Nucleus accumbens (tissue), 56 donors: Measurements from ENCODE around the gene C1orf174.

Experiments
- DNase-seq, 56 donors: peaks; one replicate each; lab custom pipeline; 2025; lab: John Stamatoyannopoulos, UW

Gene C1orf174

DNA sequence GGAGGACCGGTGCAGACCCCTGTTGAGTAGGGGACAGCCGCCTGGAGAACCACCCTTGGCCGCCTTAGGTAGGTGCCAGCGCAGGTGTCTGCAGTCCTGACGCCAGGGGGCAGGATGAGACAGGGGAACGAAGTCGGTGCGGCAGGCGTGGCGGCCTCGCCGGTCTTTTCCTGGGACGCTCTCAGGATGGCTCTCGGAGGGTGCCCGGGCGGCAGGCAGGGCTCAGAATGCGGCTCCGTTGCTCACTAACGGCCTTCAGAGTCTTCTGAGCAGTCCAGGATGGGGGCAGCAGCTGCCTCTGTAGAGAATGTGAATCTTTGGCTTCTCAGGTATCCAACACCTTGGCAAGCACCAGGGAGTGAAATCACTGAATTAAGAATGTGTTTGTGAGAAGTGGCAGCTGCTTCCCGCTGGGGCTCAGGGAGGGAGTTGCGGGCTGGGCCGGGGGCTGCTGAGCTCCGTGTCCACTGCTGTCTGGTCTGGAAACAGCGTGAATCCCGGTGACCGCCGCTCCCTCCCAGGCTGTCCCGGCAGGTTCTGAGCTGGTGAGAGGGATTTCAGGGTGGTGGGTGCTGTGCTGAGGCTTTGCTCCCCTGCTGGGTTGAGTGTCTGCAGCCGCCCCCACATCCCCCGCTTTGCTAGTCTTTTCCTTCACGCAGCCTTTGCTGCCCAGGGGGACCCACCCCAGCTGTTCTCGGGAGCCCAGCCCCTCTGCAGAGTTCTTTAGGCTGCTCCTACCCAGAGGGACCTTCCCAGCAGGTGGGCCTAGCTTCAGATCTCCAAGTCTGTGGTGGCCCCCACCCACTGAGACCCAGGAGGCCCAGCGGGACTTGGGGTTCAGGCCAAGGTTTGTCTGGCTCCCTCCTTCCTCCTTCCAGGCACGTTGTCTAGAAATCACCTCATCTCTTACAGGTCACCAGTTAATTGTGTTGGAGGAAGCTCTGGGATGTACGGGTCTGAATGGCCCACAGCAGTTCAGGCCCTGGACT, 11.1 kb upstream of the C1orf174 start:
- peak in 35 of 56 donors; percentile 8 to 77 (median 30) for DNase-seq

DNA sequence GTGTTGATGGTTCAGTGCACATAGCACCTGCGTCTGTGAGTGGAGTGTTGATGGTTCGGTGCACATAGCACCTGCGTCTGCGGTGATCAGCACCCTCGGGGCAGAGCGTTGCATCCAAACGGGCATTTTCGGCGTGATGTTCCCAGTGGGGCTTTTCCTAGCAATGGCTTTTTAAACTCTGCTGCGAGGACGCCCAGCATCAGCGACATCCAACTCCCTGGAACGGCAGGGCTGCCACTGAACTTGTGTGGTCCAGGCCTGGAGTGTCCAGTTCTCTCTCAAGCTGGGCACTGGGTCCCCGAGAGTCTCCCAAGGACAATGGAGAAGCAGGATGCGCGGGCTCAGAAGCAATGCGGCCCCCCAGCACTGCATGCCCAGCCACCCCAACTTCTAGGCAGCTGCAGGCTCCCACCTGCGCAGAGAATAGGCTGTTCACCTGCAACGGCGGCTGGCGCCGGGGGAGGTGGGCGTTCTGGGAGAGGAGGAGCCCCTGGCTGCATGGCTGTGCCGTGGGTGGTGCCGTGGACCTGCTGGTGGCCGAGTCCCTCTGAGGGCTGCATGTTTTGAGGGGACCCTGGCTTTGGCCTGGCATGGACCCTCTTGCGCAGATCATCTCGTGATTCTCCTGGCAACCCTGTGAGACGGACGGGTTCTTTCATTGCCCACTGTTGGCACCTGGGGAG, 10.1 kb upstream of the C1orf174 start:
- no peak for DNase-seq

DNA sequence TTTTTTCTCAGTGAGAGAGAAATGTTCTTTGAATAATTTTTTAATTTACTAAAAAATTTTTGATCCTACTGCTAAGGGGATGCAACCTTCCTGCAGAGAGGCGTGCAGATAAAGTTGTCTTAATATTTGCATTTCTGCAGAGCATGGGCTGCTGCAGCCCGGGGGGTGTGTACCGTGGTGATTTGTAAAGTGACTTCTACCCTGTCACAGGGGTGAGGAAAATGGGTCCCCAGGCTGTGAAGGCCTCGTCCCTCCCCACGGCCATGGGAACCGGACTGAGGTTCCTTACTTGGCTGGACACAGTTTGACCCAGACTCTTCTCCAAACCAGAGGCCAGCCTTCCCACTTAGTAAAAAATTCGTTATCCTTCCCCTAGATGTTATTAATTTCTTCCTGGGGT, 9.5 kb upstream of the C1orf174 start:
- no peak for DNase-seq

DNA sequence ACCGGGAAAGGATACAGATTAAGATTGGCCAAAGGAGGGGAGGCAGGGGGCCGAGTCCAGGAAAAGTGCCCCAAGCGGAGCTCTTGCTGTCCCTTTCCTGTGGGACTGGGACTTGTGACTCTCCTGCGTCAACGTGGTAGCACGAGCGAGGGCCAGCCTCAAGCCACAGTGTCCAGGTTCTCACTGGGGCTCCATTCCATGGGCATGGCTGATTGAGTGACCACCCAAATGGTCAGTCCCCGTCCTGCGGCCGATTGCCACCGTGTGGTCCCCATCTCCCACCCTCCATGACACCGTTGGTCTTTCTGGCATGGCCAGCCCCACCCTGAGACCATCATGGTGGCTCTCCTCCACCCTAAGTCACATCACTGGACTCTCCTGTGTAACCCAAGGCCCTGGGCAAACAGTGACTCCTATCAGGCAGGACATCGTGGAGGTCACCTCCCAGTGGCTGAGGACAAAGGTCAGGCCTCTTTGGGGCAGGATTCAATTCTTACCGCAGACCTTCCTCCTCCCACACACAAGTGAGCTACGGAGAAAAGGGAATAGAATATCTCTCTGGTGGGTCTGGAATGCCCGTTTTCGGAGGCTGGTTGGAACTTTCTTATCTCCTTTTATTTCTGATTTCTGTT, 8.9 kb upstream of the C1orf174 start:
- no peak for DNase-seq

DNA sequence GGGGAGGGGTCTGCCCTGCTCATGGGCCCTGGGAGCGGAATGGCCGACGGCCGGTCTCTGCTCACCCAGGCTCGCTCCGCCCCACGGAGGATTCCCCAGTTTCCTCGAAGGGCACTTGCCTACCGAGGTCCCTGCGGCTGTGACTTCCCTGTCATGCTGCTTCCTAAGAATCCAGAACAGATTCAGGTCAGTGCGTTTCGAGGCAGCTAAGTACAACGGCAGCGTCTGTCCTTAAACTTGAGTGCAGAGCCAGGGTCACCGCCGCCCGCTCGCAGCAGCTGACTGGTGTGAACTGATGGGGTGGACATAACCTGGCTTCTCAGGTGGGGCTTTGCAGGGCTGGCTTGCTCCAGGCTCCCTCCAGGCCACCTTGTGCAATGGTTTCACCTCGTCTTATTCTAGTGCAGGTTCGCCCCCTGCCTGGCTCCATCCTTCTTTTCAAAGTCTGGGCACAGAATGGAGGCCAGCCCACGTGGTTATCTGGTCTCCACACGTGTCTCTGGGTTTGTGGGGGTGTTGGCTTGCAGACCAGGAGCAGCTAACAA, 7.6 kb upstream of the C1orf174 start:
- no peak for DNase-seq

DNA sequence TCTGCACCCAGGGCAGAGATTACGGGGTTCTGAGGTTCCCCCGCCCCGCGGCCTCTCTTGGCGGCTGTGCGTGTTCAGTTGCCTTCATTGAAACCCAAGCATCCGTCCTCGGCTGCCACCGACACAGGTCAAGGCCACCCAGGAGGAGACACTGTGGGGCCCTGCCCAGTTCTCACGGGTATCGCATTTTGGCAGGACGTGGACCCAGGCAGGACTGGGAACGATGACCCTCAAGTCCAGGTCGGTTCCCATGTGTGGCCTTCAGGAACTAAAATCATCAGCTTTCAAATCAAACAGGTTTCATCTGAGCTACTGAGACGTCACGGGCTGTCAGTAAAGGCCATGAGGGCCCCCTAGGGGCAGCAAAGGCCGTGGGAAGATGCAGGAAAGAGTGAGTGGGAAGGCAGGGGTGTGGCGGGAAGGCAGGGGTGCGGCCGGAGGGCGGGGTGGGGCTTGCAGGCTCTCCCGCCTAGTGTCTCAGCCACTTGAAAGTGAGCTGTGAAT, 7.0 kb upstream of the C1orf174 start:
- DNase-seq: peak in 1 of 56 donors; percentile 18

DNA sequence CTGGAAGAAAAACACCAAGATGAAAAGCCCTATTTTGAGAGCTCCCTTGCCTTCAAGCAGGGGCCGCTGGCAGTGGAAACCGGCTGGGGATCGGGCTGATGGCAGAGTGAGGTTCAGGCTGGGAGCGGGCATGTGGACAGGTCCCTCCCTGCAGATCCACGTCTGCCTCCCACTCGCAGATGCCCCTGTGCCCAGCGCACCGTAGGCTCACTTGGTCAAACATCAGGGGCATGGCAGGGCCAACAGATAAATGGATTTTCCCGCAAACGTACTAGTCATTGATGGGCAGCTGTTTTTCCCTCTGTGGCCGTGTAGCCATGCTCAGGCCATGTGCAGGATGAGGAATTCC, 6.6 kb upstream of the C1orf174 start:
- no peak for DNase-seq

DNA sequence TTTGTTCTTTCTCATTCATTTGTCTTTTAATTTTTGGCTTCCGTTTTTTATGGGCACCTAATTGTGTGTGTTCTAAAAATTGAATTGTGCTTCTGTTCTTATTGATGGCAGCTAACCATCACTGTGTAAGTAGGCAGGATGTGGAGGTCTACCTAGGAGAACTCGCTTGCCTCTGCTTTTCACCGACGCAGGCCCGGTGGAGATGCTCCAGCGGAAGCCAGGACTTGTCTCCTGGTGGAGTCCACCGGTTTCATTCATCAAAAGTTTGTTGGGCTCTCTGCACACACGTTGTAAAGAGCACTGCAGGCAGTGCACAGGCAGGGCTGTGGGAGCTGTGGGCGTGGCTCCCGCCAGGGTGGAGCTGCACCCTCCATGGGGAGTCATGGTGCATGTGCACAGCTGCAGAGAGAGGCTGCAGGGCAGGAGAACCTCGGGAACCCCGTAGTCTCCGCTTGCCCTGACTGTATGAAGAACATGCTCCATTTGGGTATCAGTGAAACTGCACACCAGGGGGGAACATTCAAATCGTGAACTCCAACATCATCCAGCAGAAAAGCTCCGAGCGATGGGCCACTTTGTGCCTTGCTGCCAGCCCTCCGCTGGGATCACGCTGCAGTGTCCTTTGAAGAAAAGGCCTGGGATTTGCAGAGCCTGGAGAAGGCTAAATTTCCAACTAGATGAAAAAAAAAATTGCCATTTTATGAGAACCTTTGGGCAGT, 6.0 kb upstream of the C1orf174 start:
- DNase-seq: no peak

DNA sequence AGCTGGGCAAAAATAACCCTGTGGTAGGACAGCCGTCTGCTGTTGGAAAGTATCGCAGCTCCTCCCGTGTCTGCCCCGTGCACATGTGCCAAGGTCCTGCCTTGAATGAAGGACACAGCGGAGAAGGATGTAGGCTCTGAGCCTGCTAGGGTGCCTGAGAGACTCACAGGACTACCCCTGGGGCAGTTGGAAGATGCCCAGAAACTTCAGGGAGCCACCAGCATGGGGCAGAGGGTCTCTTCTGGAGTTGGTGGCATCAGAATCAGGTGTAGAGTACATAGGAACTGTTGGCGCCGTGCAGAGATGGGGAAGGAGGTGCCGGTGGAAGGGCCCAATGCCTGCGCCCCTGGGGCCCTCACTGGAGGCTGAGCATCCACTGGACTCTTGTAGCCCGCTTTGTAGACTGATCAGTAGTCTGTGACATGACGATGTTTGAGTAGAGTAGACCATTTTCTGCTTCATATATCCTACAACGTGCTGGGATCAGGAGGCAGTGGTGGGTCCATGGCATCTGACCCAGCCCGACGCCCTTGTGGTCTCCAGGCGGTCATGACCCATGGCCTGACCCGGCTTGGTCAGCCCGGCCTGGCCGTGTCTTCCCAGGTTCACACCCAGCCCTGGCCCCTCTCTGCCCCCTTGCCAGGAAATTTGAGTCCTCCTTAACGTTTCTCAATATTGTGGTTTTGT, 5.3 kb upstream of the C1orf174 start:
- no peak for DNase-seq

DNA sequence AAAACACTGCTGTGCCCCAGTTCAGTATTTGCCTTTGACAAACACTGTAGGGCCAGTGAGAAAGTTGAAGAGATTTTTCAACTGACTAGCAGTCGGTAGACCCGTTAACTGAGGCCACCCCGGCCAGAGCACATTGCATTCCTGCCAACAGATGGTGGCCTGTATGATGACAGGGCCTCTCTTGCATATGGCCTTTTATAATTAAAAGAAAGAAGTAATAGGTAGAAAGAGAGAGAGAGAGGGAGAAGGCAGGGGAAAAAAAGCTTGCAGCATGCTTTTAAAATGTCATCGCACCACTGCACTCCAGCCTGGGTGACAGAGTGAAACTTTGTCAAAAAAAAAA, 4.7 kb upstream of the C1orf174 start:
- no peak for DNase-seq

DNA sequence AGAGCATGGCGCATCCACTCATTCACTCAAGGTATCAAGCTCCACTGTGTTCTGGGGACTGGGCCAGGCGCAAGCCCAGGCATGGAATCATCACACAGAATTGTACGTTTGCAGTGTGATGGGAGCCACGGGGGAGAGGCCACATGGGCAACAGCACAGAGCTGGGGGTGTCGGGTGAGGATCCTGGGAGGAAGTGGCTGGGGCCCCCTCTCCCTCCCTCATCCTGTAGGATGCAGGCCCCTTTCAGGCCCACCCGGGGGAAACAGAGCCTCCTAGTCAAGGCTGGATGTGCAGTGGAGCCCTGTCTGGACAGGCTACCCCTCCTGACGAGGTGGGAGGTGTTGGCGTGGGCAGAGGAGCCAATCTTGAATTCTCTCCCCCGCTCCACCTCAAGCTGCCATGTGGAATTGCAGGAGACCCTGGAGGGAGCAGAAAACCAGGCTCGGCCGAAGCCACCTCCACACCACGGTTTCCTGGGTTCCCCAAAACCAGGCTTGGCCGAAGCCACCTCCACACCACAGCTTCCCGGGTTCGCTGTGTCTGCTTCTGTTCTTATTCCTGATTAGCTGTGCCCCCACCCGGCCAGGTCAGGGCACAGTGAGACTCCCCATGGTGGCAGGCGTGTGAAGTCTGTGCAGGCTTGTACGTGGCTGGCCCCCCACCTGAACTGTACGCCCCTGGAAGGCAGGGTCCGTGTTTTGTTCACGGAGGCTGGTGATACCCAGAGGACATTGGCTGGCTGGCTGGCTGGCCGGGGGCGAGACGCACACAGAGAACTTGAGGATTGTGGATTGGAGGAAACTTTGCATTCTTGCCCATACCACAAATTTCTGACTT, 4.2 kb upstream of the C1orf174 start:
- DNase-seq: no peak

DNA sequence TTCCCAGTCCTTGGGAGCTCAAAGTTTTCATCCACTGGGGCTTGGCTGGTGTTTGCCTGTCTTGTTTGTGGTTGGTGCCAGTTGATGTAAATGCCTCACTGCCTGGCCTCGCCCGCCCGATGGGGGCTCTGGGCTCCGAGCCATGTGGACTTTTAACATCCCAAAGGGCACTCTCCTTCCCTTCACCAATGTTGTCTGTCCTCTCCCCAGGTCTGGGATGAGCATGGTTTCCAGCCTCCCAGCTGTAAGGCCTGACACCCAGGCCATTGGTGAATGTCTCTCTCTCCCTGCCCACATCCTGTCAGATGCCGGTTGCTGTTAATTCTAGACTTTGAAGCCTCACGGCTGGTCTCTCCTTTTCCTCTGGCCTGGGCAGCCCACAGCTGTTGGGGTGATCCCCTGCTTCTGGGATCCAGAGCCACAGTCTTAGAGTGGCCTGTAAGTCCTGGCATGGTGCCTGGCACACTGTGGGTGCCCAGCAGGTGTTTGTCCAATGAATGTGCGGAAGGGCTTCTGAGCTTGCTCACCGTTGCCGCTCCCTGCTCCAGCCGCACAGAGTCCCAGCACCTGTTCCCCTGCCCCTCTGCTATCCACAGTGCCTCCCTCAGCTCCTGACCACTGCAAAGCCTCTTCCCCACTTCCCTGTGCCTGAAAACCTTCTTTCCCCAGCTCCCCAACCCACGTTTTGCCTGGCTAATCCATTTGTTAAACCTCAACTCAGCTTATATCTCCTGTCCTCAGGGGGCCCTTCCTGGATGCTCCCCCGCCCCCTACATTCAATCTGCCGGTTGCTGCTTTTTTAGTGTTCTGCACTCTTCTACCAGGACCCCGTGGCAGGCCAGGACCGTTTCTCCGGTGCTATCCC, 3.3 kb upstream of the C1orf174 start:
- DNase-seq: no peak

DNA sequence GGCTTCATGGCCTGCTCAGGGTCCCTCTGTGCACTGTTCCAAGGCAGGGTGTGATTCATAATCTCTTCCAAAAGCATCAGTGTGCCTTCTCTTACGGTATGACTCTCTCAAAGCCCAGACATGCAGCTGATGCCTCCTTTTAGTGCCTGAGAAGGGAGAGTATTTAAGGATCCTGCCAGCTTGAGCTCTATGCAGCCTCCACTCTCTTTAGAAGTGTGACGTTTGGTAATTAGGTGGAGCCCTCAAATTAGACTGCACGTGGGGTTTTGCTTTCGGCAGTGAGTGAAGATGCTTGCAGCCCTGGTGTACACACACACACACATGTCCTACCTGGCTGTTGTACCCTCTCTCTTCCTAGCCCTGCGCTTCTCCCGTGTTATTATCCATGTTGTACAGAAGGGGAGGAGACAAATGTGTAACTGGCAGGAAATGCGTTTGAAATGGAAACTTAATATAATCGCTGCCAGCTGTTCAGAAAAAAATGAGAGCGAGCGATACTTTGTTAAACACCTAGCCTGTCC, 2.6 kb upstream of the C1orf174 start:
- peak in 9 of 56 donors; percentile 5 to 24 (median 20) for DNase-seq

DNA sequence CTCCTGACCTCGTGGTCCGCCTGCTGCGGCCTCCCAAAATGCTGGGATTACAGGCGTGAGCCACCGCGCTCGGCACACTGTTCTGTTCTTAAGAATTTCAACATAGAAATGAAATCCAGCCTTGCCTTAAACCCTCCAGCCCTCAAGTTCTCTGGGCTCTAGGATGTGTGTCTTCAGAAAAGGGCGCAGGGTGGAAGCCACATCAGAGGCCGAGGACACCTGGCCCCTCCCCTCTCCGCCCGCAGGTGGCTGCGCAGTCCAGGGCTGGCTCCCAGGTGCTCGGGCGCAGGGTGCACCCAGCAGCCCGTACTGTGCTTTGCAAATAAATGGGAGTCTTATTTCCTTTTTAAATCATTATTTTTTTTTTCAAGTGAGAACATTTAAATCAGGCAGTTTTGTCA, 2.0 kb upstream of the C1orf174 start:
- no peak for DNase-seq

DNA sequence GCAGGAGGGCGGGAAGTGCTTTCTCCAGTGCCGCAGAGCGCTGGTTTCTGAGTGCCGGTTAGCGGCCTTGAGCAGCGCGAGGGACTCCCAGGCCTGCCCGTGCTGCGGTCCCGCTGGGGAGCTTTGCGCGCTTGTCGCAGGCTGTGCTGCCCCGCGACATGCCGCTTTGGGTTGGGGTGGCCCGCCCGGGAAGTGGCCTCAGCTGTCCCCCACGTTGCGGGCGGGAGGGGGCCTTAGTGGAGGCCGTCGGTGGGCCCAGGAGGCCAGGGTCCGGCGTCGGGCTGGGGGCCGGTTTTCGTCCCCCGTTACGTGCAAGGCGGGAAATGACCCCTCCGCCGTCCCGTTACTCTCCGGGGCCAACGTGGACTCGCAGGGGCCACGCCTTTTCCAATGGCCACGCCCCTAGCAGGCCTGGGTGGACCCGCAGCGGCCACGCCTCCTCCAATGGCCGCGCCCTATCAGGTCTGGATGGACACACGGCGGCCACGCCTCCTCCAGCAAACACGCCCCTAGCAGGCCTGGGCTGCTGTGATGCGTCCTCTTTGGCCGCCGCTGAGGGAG, 977 bp upstream of the C1orf174 start:
- peak; percentile 48 to 97 (median 90) for DNase-seq

DNA sequence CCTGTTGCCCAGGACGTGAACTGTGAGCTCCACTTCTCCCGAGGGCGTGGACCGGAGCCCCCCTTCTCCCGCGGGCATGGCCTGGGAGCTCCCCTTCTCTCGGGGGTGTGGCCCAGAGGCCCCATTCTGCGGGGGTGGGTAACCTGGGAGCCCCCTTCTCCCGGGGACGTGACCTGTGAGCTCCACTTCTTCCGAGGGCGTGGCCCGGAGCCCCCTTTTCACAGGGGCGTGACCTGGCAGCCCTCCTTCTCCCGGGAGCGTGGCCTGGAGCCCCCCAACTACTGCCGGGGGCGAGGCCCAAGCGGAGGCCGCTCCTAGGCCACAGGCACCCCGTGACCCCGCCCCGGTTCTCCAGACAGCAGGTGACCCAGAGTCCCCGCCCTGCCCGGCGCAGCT, 320 bp downstream of the C1orf174 start:
- peak in 4 of 56 donors; percentile 25 to 73 (median 60) for DNase-seq
